Endothelial cell (in vitro differentiated cells): Measurements from ENCODE around the gene CD300LF. TPM values are rescaled to one million over a fixed set of nuclear protein-coding genes. Genes with fewer than 3 reads are reported as not detected.

Experiments
- DNase-seq: peaks from one replicate; pipeline ENCODE4 v3.0.0; 2021; ENCODE audit warnings: low spot score
- H3K27ac Mint-ChIP-seq: one replicate; pipeline ENCODE4 v1.8.0; 2021; ENCODE audit warnings: mixed read lengths, inconsistent platforms; ENCODE audit not compliant: unreplicated experiment
- H3K27me3 Mint-ChIP-seq: one replicate; pipeline ENCODE4 v1.8.0; 2021; ENCODE audit warnings: mild to moderate bottlenecking, moderate library complexity, mixed read lengths, inconsistent platforms; ENCODE audit not compliant: unreplicated experiment
- H3K36me3 Mint-ChIP-seq: one replicate; pipeline ENCODE4 v1.8.0; 2021; ENCODE audit warnings: mild to moderate bottlenecking, low read depth, mixed read lengths, inconsistent platforms; ENCODE audit not compliant: unreplicated experiment
- H3K4me1 Mint-ChIP-seq: one replicate; pipeline ENCODE4 v1.8.0; 2021; ENCODE audit warnings: mild to moderate bottlenecking, mixed read lengths, inconsistent platforms; ENCODE audit not compliant: unreplicated experiment
- H3K4me3 Mint-ChIP-seq: one replicate; pipeline ENCODE4 v1.8.0; 2021; ENCODE audit warnings: mild to moderate bottlenecking, mixed read lengths, inconsistent platforms; ENCODE audit not compliant: unreplicated experiment
- H3K9me3 Mint-ChIP-seq: one replicate; pipeline ENCODE4 v1.8.0; 2021; ENCODE audit warnings: mixed read lengths, inconsistent platforms; ENCODE audit not compliant: unreplicated experiment
- total RNA-seq: library from RNA; stranded (reverse); fragmentation: NEBNext Ultra II Directional; extraction: Animal tissue kit (Norgen Biotek cat#: 25700); gene quantifications from one replicate; pipeline ENCODE4 v1.2.1, GENCODE V29; 2021; ENCODE audit not compliant: unreplicated experiment
- TF ChIP-seq, protein P1 (sequence below): fragments of 200-600 bp; sonication (generic); IDR thresholded peaks from one replicate; pipeline ENCODE4 v1.5.0; 2021; ENCODE audit warnings: antibody characterized with exemption; ENCODE audit not compliant: unreplicated experiment

CD300LF gene
- total RNA-seq, 1 donor from 2014 or later, result not detected

DNA sequence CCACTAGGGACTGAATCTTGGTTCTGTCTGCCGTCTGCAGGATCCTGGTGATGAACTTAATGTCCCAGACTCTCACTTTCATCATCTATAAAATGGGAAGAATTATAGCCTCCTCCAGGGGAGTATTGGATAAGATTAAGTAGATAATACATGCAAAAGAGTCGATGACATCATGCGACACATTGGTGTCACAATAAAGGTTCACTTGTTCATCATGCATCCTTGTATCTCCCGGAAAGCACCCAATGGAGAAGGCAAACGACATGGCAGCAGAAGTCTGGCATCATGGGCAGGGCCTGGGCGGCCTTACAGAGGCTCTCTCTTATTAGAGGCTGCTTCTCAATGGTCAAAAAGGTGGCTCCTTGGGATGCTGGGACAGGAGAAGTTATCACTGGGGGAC is 54.1 kb downstream of the CD300LF start:
- TF ChIP-seq, protein P1, sequence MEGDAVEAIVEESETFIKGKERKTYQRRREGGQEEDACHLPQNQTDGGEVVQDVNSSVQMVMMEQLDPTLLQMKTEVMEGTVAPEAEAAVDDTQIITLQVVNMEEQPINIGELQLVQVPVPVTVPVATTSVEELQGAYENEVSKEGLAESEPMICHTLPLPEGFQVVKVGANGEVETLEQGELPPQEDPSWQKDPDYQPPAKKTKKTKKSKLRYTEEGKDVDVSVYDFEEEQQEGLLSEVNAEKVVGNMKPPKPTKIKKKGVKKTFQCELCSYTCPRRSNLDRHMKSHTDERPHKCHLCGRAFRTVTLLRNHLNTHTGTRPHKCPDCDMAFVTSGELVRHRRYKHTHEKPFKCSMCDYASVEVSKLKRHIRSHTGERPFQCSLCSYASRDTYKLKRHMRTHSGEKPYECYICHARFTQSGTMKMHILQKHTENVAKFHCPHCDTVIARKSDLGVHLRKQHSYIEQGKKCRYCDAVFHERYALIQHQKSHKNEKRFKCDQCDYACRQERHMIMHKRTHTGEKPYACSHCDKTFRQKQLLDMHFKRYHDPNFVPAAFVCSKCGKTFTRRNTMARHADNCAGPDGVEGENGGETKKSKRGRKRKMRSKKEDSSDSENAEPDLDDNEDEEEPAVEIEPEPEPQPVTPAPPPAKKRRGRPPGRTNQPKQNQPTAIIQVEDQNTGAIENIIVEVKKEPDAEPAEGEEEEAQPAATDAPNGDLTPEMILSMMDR, result no peak
- H3K9me3 Mint-ChIP-seq, result no peaks in the 10 kb centered on the region
- H3K4me3 Mint-ChIP-seq, result no peak overlapping the region
- H3K27ac Mint-ChIP-seq, result no peak overlapping the region
- H3K36me3 Mint-ChIP-seq, result no peaks in the 10 kb centered on the region
- H3K4me1 Mint-ChIP-seq, result peaks cover 2% of the 10 kb centered on the region
- DNase-seq, result no peak
- H3K27me3 Mint-ChIP-seq, result peaks cover 2% of the 10 kb centered on the region

DNA sequence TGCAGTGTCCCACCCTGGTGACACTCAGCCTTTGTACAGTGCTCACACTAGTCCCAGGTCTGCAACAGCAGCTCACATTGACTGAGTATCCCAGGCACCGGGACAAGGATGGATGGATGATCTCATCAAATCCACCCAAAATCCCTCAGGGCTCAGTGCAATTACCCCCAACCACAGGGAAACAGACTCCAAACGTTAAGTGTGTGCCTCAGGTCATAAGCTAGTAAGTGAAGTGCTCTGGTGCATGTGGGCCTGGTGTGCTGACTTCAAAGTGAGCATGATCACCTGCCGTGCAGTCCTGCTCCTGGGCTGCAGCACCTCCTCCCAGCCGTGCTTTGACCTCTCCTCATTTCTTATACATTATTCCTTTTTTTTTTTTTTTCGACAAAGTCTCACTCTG is 58.0 kb downstream of the CD300LF start:
- TF ChIP-seq, protein P1, result no peak
- Mint-ChIP-seq H3K4me1 (peaks cover under 1% of the 10 kb centered on the region), H3K9me3 (no peaks in the 10 kb centered on the region), H3K4me3 (no peak overlapping the region), H3K27me3 (peaks cover 8% of the 10 kb centered on the region), H3K36me3 (no peaks in the 10 kb centered on the region), H3K27ac (no peak overlapping the region)
- no peak for DNase-seq

DNA sequence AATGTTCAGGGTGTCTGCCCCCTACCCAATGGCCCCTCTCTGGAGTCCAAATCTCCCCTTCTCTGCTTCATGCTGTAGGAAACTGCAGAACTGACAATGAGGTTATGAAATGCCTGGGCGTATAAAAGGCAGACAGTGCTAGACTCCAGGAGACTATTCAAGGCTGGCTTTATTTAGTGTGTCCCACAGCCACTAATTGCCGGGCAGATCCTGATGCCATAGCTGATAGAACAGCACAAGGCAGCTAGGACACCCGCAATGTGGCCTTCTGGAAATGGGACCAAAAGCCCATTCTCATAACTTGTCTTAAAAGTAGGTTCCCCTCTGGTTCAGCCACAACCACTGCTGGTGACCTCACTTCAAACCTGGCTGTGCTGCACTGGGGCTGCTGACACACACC is 60.7 kb downstream of the CD300LF start:
- no peak for DNase-seq

DNA sequence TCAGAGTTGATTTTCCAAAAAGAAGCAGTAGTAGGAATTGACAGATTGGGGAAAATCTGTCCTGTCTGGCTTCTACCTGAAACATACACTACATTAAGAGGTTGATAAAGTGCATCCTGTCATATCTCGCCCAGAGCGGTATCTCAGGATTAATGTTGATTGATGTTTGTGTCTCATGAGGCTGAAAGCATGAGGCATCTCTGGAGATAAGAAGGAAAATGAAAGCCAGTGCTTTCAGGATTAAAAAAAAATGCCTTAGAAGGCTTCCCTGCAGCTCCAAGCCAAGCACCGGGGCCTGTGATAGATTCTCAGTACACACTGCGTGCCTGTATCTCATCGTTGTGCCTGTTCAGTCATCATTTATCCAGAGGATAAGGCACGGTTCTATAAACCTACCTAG is 62.8 kb downstream of the CD300LF start:
- Mint-ChIP-seq H3K36me3 (no peaks in the 10 kb centered on the region), H3K4me1 (no peaks in the 10 kb centered on the region), H3K4me3 (no peak overlapping the region), H3K27me3 (peaks cover 9% of the 10 kb centered on the region), H3K27ac (no peak overlapping the region), H3K9me3 (no peaks in the 10 kb centered on the region)
- TF ChIP-seq, protein P1, result no peak
- no peak for DNase-seq

More for the DNA sequence above, 60.7 kb downstream of the CD300LF start:
- Mint-ChIP-seq H3K4me1 (no peaks in the 10 kb centered on the region), H3K36me3 (no peaks in the 10 kb centered on the region), H3K27ac (no peak overlapping the region), H3K27me3 (peaks cover 8% of the 10 kb centered on the region), H3K9me3 (no peaks in the 10 kb centered on the region), H3K4me3 (no peak overlapping the region)
- TF ChIP-seq, protein P1, result no peak

DNA sequence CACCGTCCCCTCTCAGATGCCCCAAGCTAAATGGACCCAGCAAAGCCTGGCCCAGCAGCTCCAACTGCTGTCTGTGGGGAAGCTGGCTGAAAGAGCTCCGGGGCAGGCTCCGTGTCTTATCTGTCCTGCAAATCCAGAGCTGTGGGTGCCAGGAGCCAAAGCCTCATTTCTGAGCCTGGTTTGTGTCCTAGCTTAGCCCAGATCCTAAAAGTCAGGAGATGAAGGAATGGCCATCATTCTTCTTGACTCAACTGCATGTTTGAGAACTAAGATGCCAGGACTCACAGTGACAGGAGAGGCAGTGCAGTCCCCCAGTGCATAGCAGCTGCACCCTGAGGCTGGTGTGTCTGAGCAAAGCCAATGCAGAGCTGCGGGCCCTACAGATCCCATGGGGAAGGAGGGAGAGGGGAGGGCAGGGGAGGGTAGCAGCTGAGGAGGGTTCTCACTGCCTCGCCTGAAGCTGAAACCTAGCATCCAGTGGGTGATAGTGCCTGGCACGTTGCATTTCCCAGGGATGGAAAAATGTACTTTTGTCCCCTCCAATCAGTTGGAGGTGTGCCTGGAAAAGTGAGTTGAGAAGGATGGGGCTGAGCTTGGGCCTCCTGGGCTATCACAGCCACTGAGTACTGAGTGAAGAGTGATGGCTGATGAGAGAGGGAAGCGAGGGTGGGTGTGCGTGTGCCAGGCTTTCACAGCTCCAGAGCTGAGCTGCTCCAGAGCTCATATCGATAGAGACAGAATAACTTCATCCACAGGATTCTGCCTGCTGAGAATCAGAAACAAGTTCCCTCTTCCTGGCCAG is 64.7 kb downstream of the CD300LF start:
- TF ChIP-seq, protein P1, result no peak
- no peak for DNase-seq
- Mint-ChIP-seq H3K9me3 (no peaks in the 10 kb centered on the region), H3K4me1 (no peaks in the 10 kb centered on the region), H3K27me3 (peaks cover 6% of the 10 kb centered on the region), H3K4me3 (no peak overlapping the region), H3K27ac (no peak overlapping the region), H3K36me3 (no peaks in the 10 kb centered on the region)
